Measurements from ENCODE around the gene SLC50A1. TPM values are rescaled to one million over a fixed set of nuclear protein-coding genes. Genes with fewer than 3 reads are reported as not detected.
"Not testable (repeated sequence)": the region's sequence is repeated elsewhere in the genome, so short reads cannot be mapped to it uniquely, and the experiment has no call there.

Gene SLC50A1
- total and polyA plus RNA-seq, 4 experiments from 2014 or later: 20.1 to 91.7 (median 36.6) TPM

- CTCF ChIA-PET (ENCODE audit: partially characterized antibody): interaction anchor here (1.1 to 12.5 kb wide), 7 partner anchors 11 to 122 kb away, joined by 4 to 229 read pairs (median 9); partner anchors contain the start of gene SLC50A1
- Mint-ChIP-seq H3K4me3 (no peak overlapping the region), H3K9me3 (peaks cover 0 to 2% (median 0%) of the 10 kb centered on the region in 8 donors), H3K4me1 (peaks cover 7 to 19% (median 17%) of the 10 kb centered on the region in 4 donors), H3K27ac (no peak overlapping the region), H3K27me3 (no peaks in the 10 kb centered on the region), H3K36me3 (peaks cover 15 to 16% of the 10 kb centered on the region in 2 donors)
- POLR2A ChIA-PET (ENCODE audit: partially characterized antibody): interaction anchor here (2.1 kb wide), 1 partner anchor 75 kb away, joined by 14 read pairs; no protein-coding TSS in a partner anchor
- H3K27me3 ChIP-seq (ENCODE audit: insufficient read depth, low read length): no peaks in the 10 kb centered on the region
- no peak overlapping the region for H3K4me3 ChIP-seq (ENCODE audit: low read length in 2 of 2)
- intact Hi-C loops (cut with micrococcal nuclease): no loop called here
- no peak for DNase-seq
- H3K9me3 ChIP-seq (ENCODE audit: control insufficient read depth in 1 of 2, low read length in 2 of 2): no peaks in the 10 kb centered on the region
- H3K4me1 ChIP-seq (ENCODE audit: insufficient read depth, low read length): peaks cover 10% of the 10 kb centered on the region
- no peak overlapping the region for H3K27ac ChIP-seq (ENCODE audit: low read depth, low read length)
- peaks cover 18% of the 10 kb centered on the region for H3K36me3 ChIP-seq (ENCODE audit: insufficient read depth, low read length)
Observed at GRCh38 chr1:155166051-155166470, 30.4 kb downstream of the SLC50A1 start.

GRCh38 chr1:155166471-155167165 lies 31.0 kb downstream of the SLC50A1 start:
- DNase-seq: no peak
- Mint-ChIP-seq H3K36me3 (peaks cover 15 to 16% of the 10 kb centered on the region in 2 donors), H3K4me3 (no peak overlapping the region), H3K27me3 (no peaks in the 10 kb centered on the region), H3K27ac (peak overlapping the region in 2 of 7 donors; percentile 9 to 37), H3K9me3 (peaks cover 0 to 2% (median 0%) of the 10 kb centered on the region in 8 donors), H3K4me1 (peaks cover 7 to 20% (median 19%) of the 10 kb centered on the region in 4 donors)
- Histone ChIP-seq H3K36me3 (ENCODE audit: insufficient read depth, low read length) (peaks cover 18% of the 10 kb centered on the region), H3K27ac (ENCODE audit: low read depth, low read length) (no peak overlapping the region), H3K9me3 (ENCODE audit: control insufficient read depth in 1 of 2, low read length in 2 of 2) (no peaks in the 10 kb centered on the region), H3K4me1 (ENCODE audit: insufficient read depth, low read length) (peaks cover 15% of the 10 kb centered on the region), H3K4me3 (ENCODE audit: low read length in 2 of 2) (no peak overlapping the region), H3K27me3 (ENCODE audit: insufficient read depth, low read length) (no peaks in the 10 kb centered on the region)
- POLR2A ChIA-PET (ENCODE audit: partially characterized antibody): interaction anchor here (1.1 to 2.1 kb wide), 2 partner anchors 75 to 81 kb away, joined by 3 to 14 read pairs; no protein-coding TSS in a partner anchor
- CTCF ChIA-PET (ENCODE audit: partially characterized antibody): interaction anchor here (1.0 to 12.5 kb wide), 12 partner anchors 10 to 122 kb away, joined by 3 to 229 read pairs (median 4); partner anchors contain the start of gene SLC50A1
- intact Hi-C loops (cut with micrococcal nuclease): loop anchor here (1.0 kb wide), 1 partner anchor 75 kb away; no protein-coding TSS in a partner anchor

- Histone ChIP-seq H3K4me3 (ENCODE audit: low read length in 2 of 2) (no peak overlapping the region), H3K27ac (ENCODE audit: low read depth, low read length) (no peak overlapping the region), H3K36me3 (ENCODE audit: insufficient read depth, low read length) (peaks cover 18% of the 10 kb centered on the region), H3K9me3 (ENCODE audit: control insufficient read depth in 1 of 2, low read length in 2 of 2) (no peaks in the 10 kb centered on the region), H3K27me3 (ENCODE audit: insufficient read depth, low read length) (no peaks in the 10 kb centered on the region), H3K4me1 (ENCODE audit: insufficient read depth, low read length) (peaks cover 22% of the 10 kb centered on the region)
- DNase-seq: peak; percentile 79 to 83 (median 81)
- POLR2A ChIA-PET (ENCODE audit: partially characterized antibody): interaction anchor here (0.7 to 2.1 kb wide), 3 partner anchors 22 to 82 kb away, joined by 3 to 14 read pairs (median 3); no protein-coding TSS in a partner anchor
- intact Hi-C loops (cut with micrococcal nuclease): loop anchor here (1.0 kb wide), 1 partner anchor 76 kb away; no protein-coding TSS in a partner anchor
- Mint-ChIP-seq H3K4me3 (peak overlapping the region in 7 of 8 donors; percentile 46 to 68 (median 59)), H3K27ac (peak overlapping the region in 5 of 7 donors; percentile 14 to 70 (median 57)), H3K36me3 (peaks cover 15 to 21% of the 10 kb centered on the region in 2 donors), H3K9me3 (peaks cover 0 to 2% (median 0%) of the 10 kb centered on the region in 8 donors), H3K27me3 (no peaks in the 10 kb centered on the region), H3K4me1 (peaks cover 14 to 28% (median 26%) of the 10 kb centered on the region in 4 donors)
- CTCF ChIA-PET (ENCODE audit: partially characterized antibody): interaction anchor here (0.6 to 12.5 kb wide), 15 partner anchors 10 to 234 kb away, joined by 3 to 229 read pairs (median 5); partner anchors contain the start of gene SLC50A1
Observed at GRCh38 chr1:155167166-155168104, 31.8 kb downstream of the SLC50A1 start.

- H3K27me3 ChIP-seq (ENCODE audit: insufficient read depth, low read length); H3K9me3 Mint-ChIP-seq; H3K27me3 Mint-ChIP-seq; H3K4me3 ChIP-seq (ENCODE audit: low read length in 2 of 2); DNase-seq; intact Hi-C loops (cut with micrococcal nuclease); H3K9me3 ChIP-seq (ENCODE audit: control insufficient read depth in 1 of 2, low read length in 2 of 2); H3K27ac ChIP-seq (ENCODE audit: low read depth, low read length): not testable (repeated sequence)
- Histone ChIP-seq H3K36me3 (ENCODE audit: insufficient read depth, low read length) (peaks cover 18% of the 10 kb centered on the region), H3K4me1 (ENCODE audit: insufficient read depth, low read length) (peaks cover 25% of the 10 kb centered on the region)
- peak overlapping the region in 2 of 8 donors; percentile 18 to 61 for H3K4me3 Mint-ChIP-seq
- peaks cover 15 to 25% of the 10 kb centered on the region in 2 donors for H3K36me3 Mint-ChIP-seq
- POLR2A ChIA-PET (ENCODE audit: partially characterized antibody): interaction anchor here (0.7 to 2.1 kb wide), 2 partner anchors 22 to 77 kb away, joined by 3 to 14 read pairs; no protein-coding TSS in a partner anchor
- peaks cover 15 to 33% (median 29%) of the 10 kb centered on the region in 4 donors for H3K4me1 Mint-ChIP-seq
- H3K27ac Mint-ChIP-seq: peak overlapping the region in 4 of 7 donors; percentile 14 to 70 (median 50)
- CTCF ChIA-PET (ENCODE audit: partially characterized antibody): interaction anchor here (0.7 to 12.5 kb wide), 15 partner anchors 9 to 374 kb away, joined by 3 to 229 read pairs (median 5); partner anchors contain the start of gene SLC50A1
Observed at GRCh38 chr1:155168105-155168445, 32.4 kb downstream of the SLC50A1 start.

- peaks cover 21 to 39% (median 34%) of the 10 kb centered on the region in 4 donors for H3K4me1 Mint-ChIP-seq
- H3K27ac Mint-ChIP-seq: peak overlapping the region in 2 of 7 donors; percentile 35 to 59
- Histone ChIP-seq H3K36me3 (ENCODE audit: insufficient read depth, low read length) (peaks cover 18% of the 10 kb centered on the region), H3K9me3 (ENCODE audit: control insufficient read depth in 1 of 2, low read length in 2 of 2) (no peaks in the 10 kb centered on the region), H3K27me3 (ENCODE audit: insufficient read depth, low read length) (no peaks in the 10 kb centered on the region), H3K4me1 (ENCODE audit: insufficient read depth, low read length) (peaks cover 29% of the 10 kb centered on the region), H3K4me3 (ENCODE audit: low read length in 2 of 2) (no peak overlapping the region), H3K27ac (ENCODE audit: low read depth, low read length) (no peak overlapping the region)
- peaks cover 0 to 2% (median 0%) of the 10 kb centered on the region in 8 donors for H3K9me3 Mint-ChIP-seq
- intact Hi-C loops (cut with micrococcal nuclease): no loop called here
- ChIA-PET POLR2A (ENCODE audit: partially characterized antibody) (interaction anchor here (0.9 to 2.1 kb wide), 4 partner anchors 34 to 104 kb away, joined by 3 to 14 read pairs (median 4); no protein-coding TSS in a partner anchor), CTCF (ENCODE audit: partially characterized antibody) (interaction anchor here (0.6 to 12.5 kb wide), 17 partner anchors 9 to 374 kb away, joined by 3 to 229 read pairs (median 5); partner anchors contain the start of gene SLC50A1)
- no peak overlapping the region for H3K4me3 Mint-ChIP-seq
- peaks cover 15 to 28% of the 10 kb centered on the region in 2 donors for H3K36me3 Mint-ChIP-seq
- no peaks in the 10 kb centered on the region for H3K27me3 Mint-ChIP-seq
- DNase-seq: no peak
Observed at GRCh38 chr1:155168456-155169210, 33.0 kb downstream of the SLC50A1 start.

GRCh38 chr1:155169541-155169940 lies 33.9 kb downstream of the SLC50A1 start:
- Mint-ChIP-seq H3K36me3 (peaks cover 15 to 31% of the 10 kb centered on the region in 2 donors), H3K4me3 (peak overlapping the region in 1 of 8 donors; percentile 49), H3K27ac (peak overlapping the region in 4 of 7 donors; percentile 3 to 83 (median 60)), H3K4me1 (peaks cover 25 to 48% (median 39%) of the 10 kb centered on the region in 4 donors), H3K9me3 (peaks cover 0 to 2% (median 0%) of the 10 kb centered on the region in 8 donors), H3K27me3 (no peaks in the 10 kb centered on the region)
- Histone ChIP-seq H3K4me1 (ENCODE audit: insufficient read depth, low read length) (peaks cover 33% of the 10 kb centered on the region), H3K4me3 (ENCODE audit: low read length in 2 of 2) (no peak overlapping the region), H3K36me3 (ENCODE audit: insufficient read depth, low read length) (peaks cover 18% of the 10 kb centered on the region), H3K27me3 (ENCODE audit: insufficient read depth, low read length) (no peaks in the 10 kb centered on the region), H3K27ac (ENCODE audit: low read depth, low read length) (no peak overlapping the region), H3K9me3 (ENCODE audit: control insufficient read depth in 1 of 2, low read length in 2 of 2) (no peaks in the 10 kb centered on the region)
- DNase-seq: no peak
- POLR2A ChIA-PET (ENCODE audit: partially characterized antibody): interaction anchor here (0.9 to 1.3 kb wide), 3 partner anchors 34 to 105 kb away, joined by 3 to 4 read pairs (median 3); no protein-coding TSS in a partner anchor
- CTCF ChIA-PET (ENCODE audit: partially characterized antibody): interaction anchor here (1.1 to 12.5 kb wide), 8 partner anchors 14 to 84 kb away, joined by 3 to 229 read pairs (median 6); no protein-coding TSS in a partner anchor
- intact Hi-C loops (cut with micrococcal nuclease): no loop called here

All from CD4-positive, alpha-beta memory T cell (primary cell).